K562 (cell line): ENCODE results near the gene PRR11. TPM values are rescaled to one million over a fixed set of nuclear protein-coding genes. Genes with fewer than 3 reads are reported as not detected.

Experiments
- HMG20A ChIP-seq: fragments of 450-650 bp; formaldehyde crosslinking; conservative IDR thresholded peaks from 2 replicates; pipeline ENCODE4 v1.4.0; 2020; ENCODE audit warnings: mild to moderate bottlenecking, mixed read lengths
- KDM5B ChIP-seq: fragments of 200-600 bp; sonication (generic); IDR thresholded peaks from 2 replicates; pipeline ENCODE4 v1.6.1; 2012; ENCODE audit warnings: low read depth, mild to moderate bottlenecking, moderate library complexity, low read length, control low read depth, inconsistent platforms; ENCODE audit not compliant: insufficient replicate concordance
- MEF2D ChIP-seq: conservative IDR thresholded peaks from 2 replicates; pipeline ENCODE4 v1.6.1; 2016; ENCODE audit warnings: low read depth, missing genetic modification characterization, missing compliant biosample characterization
- MXD1 ChIP-seq: fragments of 250-450 bp; sonication (Bioruptor Pico); IDR thresholded peaks from 2 replicates; pipeline ENCODE4 v1.8.0; 2021; ENCODE audit warnings: borderline replicate concordance, mild to moderate bottlenecking, moderate library complexity; ENCODE audit not compliant: poor library complexity, severe bottlenecking
- NCOA1 ChIP-seq: fragments of 450-650 bp; IDR thresholded peaks from 2 replicates; pipeline ENCODE4 v1.6.1; 2016; ENCODE audit warnings: low read depth
- PRMT5 ChIP-seq: sonication (generic); formaldehyde crosslinking; IDR thresholded peaks from 2 replicates; pipeline ENCODE4 v1.5.0; 2020; ENCODE audit warnings: missing genetic modification reagents
- PTBP1 ChIP-seq: fragments of 200-400 bp; formaldehyde crosslinking; IDR thresholded peaks from 2 replicates; pipeline ENCODE4 v1.6.1; 2017; ENCODE audit warnings: low read depth, low read length
- RBFOX2 ChIP-seq: fragments of 200-400 bp; formaldehyde crosslinking; IDR thresholded peaks from 2 replicates; pipeline ENCODE4 v1.6.1; 2017; ENCODE audit warnings: low read depth, mild to moderate bottlenecking, low read length, moderate library complexity
- SAFB2 ChIP-seq: fragments of 200-400 bp; formaldehyde crosslinking; IDR thresholded peaks from 2 replicates; pipeline ENCODE4 v1.6.1; 2018; ENCODE audit warnings: borderline replicate concordance, low read length, low read depth, moderate library complexity; ENCODE audit not compliant: severe bottlenecking
- SOX6 ChIP-seq: fragments of 450-650 bp; IDR thresholded peaks from 2 replicates; pipeline ENCODE4 v1.6.1; 2014; ENCODE audit warnings: mild to moderate bottlenecking
- TAF7 ChIP-seq: fragments of 450-650 bp; IDR thresholded peaks from 2 replicates; pipeline ENCODE4 v1.6.1; 2016; ENCODE audit warnings: missing genetic modification characterization, missing compliant biosample characterization
- TBP ChIP-seq: optimal IDR thresholded peaks from 2 replicates; pipeline ENCODE3; 2011; ENCODE audit warnings: low read depth, low read length, improper control_type of control experiment
- TCF7L2 ChIP-seq: fragments of 150-350 bp; IDR thresholded peaks from 2 replicates; pipeline ENCODE4 v1.6.1; 2016; ENCODE audit warnings: low read depth, mild to moderate bottlenecking, low read length, moderate library complexity
- TCFL5 ChIP-seq: fragments of 250-450 bp; sonication (Bioruptor Pico); conservative IDR thresholded peaks from 2 replicates; pipeline ENCODE4 v1.6.1; 2021; ENCODE audit warnings: mild to moderate bottlenecking, moderate library complexity, matching md5 sums
- TFE3 ChIP-seq: fragments of 450-650 bp; formaldehyde crosslinking; IDR thresholded peaks from 2 replicates; pipeline ENCODE4 v1.4.0; 2020; ENCODE audit warnings: mild to moderate bottlenecking, mixed read lengths
- ZBTB34 ChIP-seq: fragments of 250-450 bp; sonication (Bioruptor Pico); IDR thresholded peaks from 2 replicates; pipeline ENCODE4 v1.8.0; 2021; ENCODE audit warnings: mild to moderate bottlenecking, moderate library complexity
- ZNF134 ChIP-seq: fragments of 250-450 bp; sonication (Bioruptor Pico); conservative IDR thresholded peaks from 2 replicates; pipeline ENCODE4 v1.4.0; 2020
- ZNF609 ChIP-seq: sonication (generic); formaldehyde crosslinking; IDR thresholded peaks from 2 replicates; pipeline ENCODE4 v1.8.1; 2023; ENCODE audit warnings: missing genetic modification reagents, mild to moderate bottlenecking, borderline replicate concordance
- ZNF75A ChIP-seq: fragments of 450-650 bp; formaldehyde crosslinking; IDR thresholded peaks from 2 replicates; pipeline ENCODE4 v1.4.0; 2020; ENCODE audit warnings: mild to moderate bottlenecking
- ZNF764 ChIP-seq: fragments of 250-450 bp; sonication (Bioruptor Pico); IDR thresholded peaks from 2 replicates; pipeline ENCODE4 v1.4.0; 2020; ENCODE audit warnings: low read depth, mild to moderate bottlenecking, moderate library complexity
- polyA plus RNA-seq, 8 experiments: library from polyadenylated mRNA; depleted of rRNA in 4 of 8; stranded (reverse) in 5 of 8; unstranded in 3 of 8; fragments of >200 nt; fragmentation: Nextera tagmentation in 2 of 8; fragmentation: Illumina TruSeq in 1 of 8; extraction: Ambion mirVana in 2 of 8; extraction: Trizol in 1 of 8; gene quantifications; 2 replicates each; pipeline versions ENCODE4 v1.2.1 to v1.2.3, GENCODE V29; 2011 to 2014; ENCODE audit warnings: inconsistent platforms in 1 of 8, missing spikeins in 1 of 8
- total RNA-seq, 7 experiments: library from RNA; depleted of rRNA in 6 of 7; stranded (reverse); fragments of >200 nt in 6 of 7; fragmentation: Illumina TruSeq in 2 of 7; extraction: Trizol in 2 of 7; gene quantifications; 2 replicates each; pipeline versions ENCODE4 v1.2.1 to v1.2.3, GENCODE V29; 2011 to 2021; ENCODE audit warnings: low replicate concordance in 1 of 7

The PRR11 gene
- total and polyA plus RNA-seq, 9 of the 15 experiments (the other 6 are each of a cell fraction or from before 2014, with no cell fraction given), result 13.3 to 75.2 (median 46.4) TPM

- no peak for TF ChIP-seq ZBTB34
- no peak for TF ChIP-seq KDM5B
- no peak for TF ChIP-seq TCFL5
- TF ChIP-seq TBP, result peak; percentile 78
- TF ChIP-seq PRMT5 (CRISPR knock-in tag), result no peak
- no peak for TF ChIP-seq TFE3
- no peak for TF ChIP-seq MXD1 (CRISPR knock-in tag)
- TF ChIP-seq HMG20A, result no peak
- TF ChIP-seq SAFB2, result no peak
- 0 out of 2 replicates have a peak, but pooled peaks have one; percentile 35 for TF ChIP-seq ZNF75A (CRISPR knock-in tag)
- TF ChIP-seq ZNF609 (CRISPR knock-in tag), result no peak
- no peak for TF ChIP-seq ZNF764 (CRISPR knock-in tag)
- TF ChIP-seq RBFOX2, result no peak
- TF ChIP-seq ZNF134 (CRISPR knock-in tag), result no peak
- no peak for TF ChIP-seq TCF7L2
- 0 out of 2 replicates have a peak, but pooled peaks have one; percentile 18 for TF ChIP-seq TAF7 (tag)
- peak; percentile 63; the same call in 1 of the 2 replicates for TF ChIP-seq NCOA1
- no peak for TF ChIP-seq MEF2D
- no peak for TF ChIP-seq PTBP1
- TF ChIP-seq SOX6, result peak; percentile 58; the same call in 1 of the 2 replicates
These were observed at the start of gene PRR11 (continued) for GRCh38 chr17:59155439-59156177.
